ENCODE measurements around the gene MPZL1.

The MPZL1 gene

GRCh38 chr1:167748906-167749305, 27.1 kb downstream of the MPZL1 start:
- H3K27me3 ChIP-seq (ENCODE audit: control insufficient read depth, insufficient read depth, low read length) = no peaks in the 10 kb centered on the region
- H3K27ac ChIP-seq (ENCODE audit: low read length) = no peak overlapping the region
- H3K4me3 ChIP-seq (ENCODE audit: low read length) = no peak overlapping the region
- DNase-seq (ENCODE audit: low read depth, low spot score) = no peak
- H3K9me3 ChIP-seq (ENCODE audit: control insufficient read depth, insufficient read depth, low read length) = no peaks in the 10 kb centered on the region
- H3K36me3 ChIP-seq (ENCODE audit: control insufficient read depth, insufficient read depth, low read length) = no peaks in the 10 kb centered on the region
- no peaks in the 10 kb centered on the region for H3K4me1 ChIP-seq (ENCODE audit: control insufficient read depth, insufficient read depth, low read length)

- WGBS (ENCODE audit: insufficient coverage, insufficient read length) = no CpG with 5 or more reads among the region's 2 CpGs
- no peaks in the 10 kb centered on the region for H3K4me1 ChIP-seq (ENCODE audit: control insufficient read depth, insufficient read depth, low read length)
- H3K4me3 ChIP-seq (ENCODE audit: low read length) = no peak overlapping the region
- H3K27ac ChIP-seq (ENCODE audit: low read length) = no peak overlapping the region
- H3K9me3 ChIP-seq (ENCODE audit: control insufficient read depth, insufficient read depth, low read length) = no peaks in the 10 kb centered on the region
- DNase-seq (ENCODE audit: low read depth, low spot score) = no peak
- H3K36me3 ChIP-seq (ENCODE audit: control insufficient read depth, insufficient read depth, low read length) = no peaks in the 10 kb centered on the region
- H3K27me3 ChIP-seq (ENCODE audit: control insufficient read depth, insufficient read depth, low read length) = no peaks in the 10 kb centered on the region
Observed at GRCh38 chr1:167749741-167750140, 28.0 kb downstream of the MPZL1 start.

GRCh38 chr1:167750641-167751040, 28.9 kb downstream of the MPZL1 start:
- no peaks in the 10 kb centered on the region for H3K4me1 ChIP-seq (ENCODE audit: control insufficient read depth, insufficient read depth, low read length)

GRCh38 chr1:167751676-167752075, 29.9 kb downstream of the MPZL1 start:
- WGBS (ENCODE audit: insufficient coverage, insufficient read length) = no CpG with 5 or more reads among the region's 1 CpG
- Histone ChIP-seq H3K36me3 (ENCODE audit: control insufficient read depth, insufficient read depth, low read length) (no peaks in the 10 kb centered on the region), H3K27ac (ENCODE audit: low read length) (no peak overlapping the region), H3K9me3 (ENCODE audit: control insufficient read depth, insufficient read depth, low read length) (no peaks in the 10 kb centered on the region), H3K4me3 (ENCODE audit: low read length) (no peak overlapping the region), H3K4me1 (ENCODE audit: control insufficient read depth, insufficient read depth, low read length) (no peaks in the 10 kb centered on the region), H3K27me3 (ENCODE audit: control insufficient read depth, insufficient read depth, low read length) (no peaks in the 10 kb centered on the region)
- no peak for DNase-seq (ENCODE audit: low read depth, low spot score)

More at GRCh38 chr1:167750641-167751040, 28.9 kb downstream of the MPZL1 start:
- Histone ChIP-seq H3K36me3 (ENCODE audit: control insufficient read depth, insufficient read depth, low read length) (no peaks in the 10 kb centered on the region), H3K4me3 (ENCODE audit: low read length) (no peak overlapping the region), H3K27ac (ENCODE audit: low read length) (no peak overlapping the region), H3K27me3 (ENCODE audit: control insufficient read depth, insufficient read depth, low read length) (no peaks in the 10 kb centered on the region), H3K9me3 (ENCODE audit: control insufficient read depth, insufficient read depth, low read length) (no peaks in the 10 kb centered on the region)
- DNase-seq (ENCODE audit: low read depth, low spot score) = no peak
- no CpG with 5 or more reads among the region's 2 CpGs for WGBS (ENCODE audit: insufficient coverage, insufficient read length)

GRCh38 chr1:167752219-167752985, 30.6 kb downstream of the MPZL1 start:
- Histone ChIP-seq H3K36me3 (ENCODE audit: control insufficient read depth, insufficient read depth, low read length) (no peaks in the 10 kb centered on the region), H3K27ac (ENCODE audit: low read length) (no peak overlapping the region), H3K4me1 (ENCODE audit: control insufficient read depth, insufficient read depth, low read length) (no peaks in the 10 kb centered on the region), H3K27me3 (ENCODE audit: control insufficient read depth, insufficient read depth, low read length) (no peaks in the 10 kb centered on the region), H3K9me3 (ENCODE audit: control insufficient read depth, insufficient read depth, low read length) (no peaks in the 10 kb centered on the region), H3K4me3 (ENCODE audit: low read length) (no peak overlapping the region)
- DNase-seq (ENCODE audit: low read depth, low spot score) = no peak

- no CpG with 5 or more reads among the region's 3 CpGs for WGBS (ENCODE audit: insufficient coverage, insufficient read length)
- H3K4me1 ChIP-seq (ENCODE audit: control insufficient read depth, insufficient read depth, low read length) = peaks cover 3% of the 10 kb centered on the region
Observed at GRCh38 chr1:167755654-167756053, 33.9 kb downstream of the MPZL1 start.

GRCh38 chr1:167756730-167757405, 35.1 kb downstream of the MPZL1 start:
- Histone ChIP-seq H3K4me3 (ENCODE audit: low read length) (no peak overlapping the region), H3K27ac (ENCODE audit: low read length) (no peak overlapping the region), H3K9me3 (ENCODE audit: control insufficient read depth, insufficient read depth, low read length) (no peaks in the 10 kb centered on the region), H3K4me1 (ENCODE audit: control insufficient read depth, insufficient read depth, low read length) (peaks cover 3% of the 10 kb centered on the region), H3K36me3 (ENCODE audit: control insufficient read depth, insufficient read depth, low read length) (no peaks in the 10 kb centered on the region), H3K27me3 (ENCODE audit: control insufficient read depth, insufficient read depth, low read length) (no peaks in the 10 kb centered on the region)
- no peak for DNase-seq (ENCODE audit: low read depth, low spot score)
- no CpG with 5 or more reads among the region's 7 CpGs for WGBS (ENCODE audit: insufficient coverage, insufficient read length)

More at GRCh38 chr1:167755654-167756053, 33.9 kb downstream of the MPZL1 start:
- no peak for DNase-seq (ENCODE audit: low read depth, low spot score)
- Histone ChIP-seq H3K27me3 (ENCODE audit: control insufficient read depth, insufficient read depth, low read length) (no peaks in the 10 kb centered on the region), H3K27ac (ENCODE audit: low read length) (no peak overlapping the region), H3K36me3 (ENCODE audit: control insufficient read depth, insufficient read depth, low read length) (no peaks in the 10 kb centered on the region), H3K9me3 (ENCODE audit: control insufficient read depth, insufficient read depth, low read length) (no peaks in the 10 kb centered on the region), H3K4me3 (ENCODE audit: low read length) (no peak overlapping the region)

GRCh38 chr1:167757433-167758309, 35.9 kb downstream of the MPZL1 start:
- DNase-seq (ENCODE audit: low read depth, low spot score) = no peak
- H3K27ac ChIP-seq (ENCODE audit: low read length) = no peak overlapping the region
- H3K4me1 ChIP-seq (ENCODE audit: control insufficient read depth, insufficient read depth, low read length) = peaks cover 3% of the 10 kb centered on the region
- no peak overlapping the region for H3K4me3 ChIP-seq (ENCODE audit: low read length)
- H3K36me3 ChIP-seq (ENCODE audit: control insufficient read depth, insufficient read depth, low read length) = no peaks in the 10 kb centered on the region
- H3K9me3 ChIP-seq (ENCODE audit: control insufficient read depth, insufficient read depth, low read length) = no peaks in the 10 kb centered on the region
- H3K27me3 ChIP-seq (ENCODE audit: control insufficient read depth, insufficient read depth, low read length) = no peaks in the 10 kb centered on the region
- WGBS (ENCODE audit: insufficient coverage, insufficient read length) = no CpG with 5 or more reads among the region's 4 CpGs

GRCh38 chr1:167761400-167761799, 39.6 kb downstream of the MPZL1 start:
- no peak for DNase-seq (ENCODE audit: low read depth, low spot score)
- H3K36me3 ChIP-seq (ENCODE audit: control insufficient read depth, insufficient read depth, low read length) = no peaks in the 10 kb centered on the region
- peaks cover 3% of the 10 kb centered on the region for H3K4me1 ChIP-seq (ENCODE audit: control insufficient read depth, insufficient read depth, low read length)
- H3K9me3 ChIP-seq (ENCODE audit: control insufficient read depth, insufficient read depth, low read length) = no peaks in the 10 kb centered on the region
- H3K27ac ChIP-seq (ENCODE audit: low read length) = no peak overlapping the region
- no peak overlapping the region for H3K4me3 ChIP-seq (ENCODE audit: low read length)
- H3K27me3 ChIP-seq (ENCODE audit: control insufficient read depth, insufficient read depth, low read length) = no peaks in the 10 kb centered on the region
- WGBS (ENCODE audit: insufficient coverage, insufficient read length) = no CpG with 5 or more reads among the region's 2 CpGs

GRCh38 chr1:167762061-167762746, 40.4 kb downstream of the MPZL1 start:
- Histone ChIP-seq H3K4me3 (ENCODE audit: low read length) (no peak overlapping the region), H3K36me3 (ENCODE audit: control insufficient read depth, insufficient read depth, low read length) (no peaks in the 10 kb centered on the region), H3K4me1 (ENCODE audit: control insufficient read depth, insufficient read depth, low read length) (peaks cover 3% of the 10 kb centered on the region), H3K9me3 (ENCODE audit: control insufficient read depth, insufficient read depth, low read length) (no peaks in the 10 kb centered on the region), H3K27ac (ENCODE audit: low read length) (no peak overlapping the region), H3K27me3 (ENCODE audit: control insufficient read depth, insufficient read depth, low read length) (no peaks in the 10 kb centered on the region)
- no CpG with 5 or more reads among the region's 8 CpGs for WGBS (ENCODE audit: insufficient coverage, insufficient read length)
- DNase-seq (ENCODE audit: low read depth, low spot score) = no peak
